Measurements from ENCODE around the gene TTLL6.
A peak's percentile ranks its signal among the peaks of the same experiment; 100 is the strongest.
"Not testable (repeated sequence)": the region's sequence is repeated elsewhere in the genome, so short reads cannot be mapped to it uniquely, and the experiment has no call there.

Gene TTLL6

DNA sequence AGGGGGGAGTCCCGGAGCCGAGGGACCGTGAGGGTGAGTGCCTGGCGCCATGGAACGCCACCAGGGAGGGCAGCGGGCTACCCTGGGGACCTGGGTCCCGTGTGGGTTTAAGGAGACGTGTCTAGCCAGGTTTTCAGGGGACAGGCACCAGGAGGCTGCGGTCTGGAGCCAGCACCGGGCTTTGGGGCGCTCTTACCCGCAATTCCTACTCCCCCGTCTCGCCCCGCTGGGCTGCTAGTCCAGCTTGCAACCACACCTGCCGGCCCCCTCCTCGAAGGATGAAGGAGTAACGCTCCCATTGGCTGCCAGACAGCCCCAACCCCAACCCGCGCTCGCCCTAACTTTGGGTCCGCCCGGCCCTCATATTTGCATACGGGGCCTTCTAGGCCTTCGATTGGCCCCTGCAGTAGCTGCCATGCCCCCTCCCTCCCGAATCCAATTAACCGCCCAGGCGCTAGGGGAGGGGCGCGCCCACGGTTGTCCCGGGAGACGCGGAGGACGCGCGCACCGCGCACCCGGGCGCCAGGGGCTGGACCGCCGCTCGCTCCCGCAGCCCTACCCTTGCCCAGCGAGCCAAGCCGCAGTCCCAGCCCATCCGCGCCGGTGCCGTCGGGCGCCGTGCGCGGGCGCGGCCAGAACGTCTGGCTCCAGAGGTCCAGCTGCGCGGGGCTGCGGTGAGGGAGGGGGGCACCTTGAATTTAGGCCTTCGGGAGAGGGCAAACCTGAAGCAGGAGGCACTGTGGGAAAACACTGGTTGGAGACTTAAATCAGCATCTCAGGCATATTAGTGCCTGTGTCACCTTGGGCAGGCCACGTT is at the start of gene TTLL6:
Gene TTLL6, minus strand, starts transcription at position 456 of the 817 bp plus-strand sequence. Its CDS starts 157 bp downstream, at position 299.
- peak; percentile 75 for DNase-seq

DNA sequence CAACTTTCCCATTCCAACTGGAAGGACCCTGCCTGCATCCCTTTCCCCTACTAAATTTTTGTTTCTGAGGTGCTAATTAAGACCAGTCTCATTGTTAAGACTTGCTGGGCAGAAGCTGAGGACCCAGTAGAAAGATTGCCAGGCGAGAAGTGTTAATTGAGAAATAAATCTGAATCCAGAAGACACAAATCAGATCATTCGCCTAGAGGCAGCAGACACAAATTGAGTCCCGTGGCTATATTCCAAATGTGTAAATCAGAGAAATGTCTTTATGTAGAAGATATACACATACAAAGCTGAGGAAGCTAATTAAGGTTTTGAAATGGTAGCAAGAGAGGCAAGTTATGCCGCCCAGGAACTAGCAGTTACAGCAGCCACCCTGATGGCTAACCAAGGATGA is 43.4 kb upstream of the TTLL6 start:
- no peak for DNase-seq

DNA sequence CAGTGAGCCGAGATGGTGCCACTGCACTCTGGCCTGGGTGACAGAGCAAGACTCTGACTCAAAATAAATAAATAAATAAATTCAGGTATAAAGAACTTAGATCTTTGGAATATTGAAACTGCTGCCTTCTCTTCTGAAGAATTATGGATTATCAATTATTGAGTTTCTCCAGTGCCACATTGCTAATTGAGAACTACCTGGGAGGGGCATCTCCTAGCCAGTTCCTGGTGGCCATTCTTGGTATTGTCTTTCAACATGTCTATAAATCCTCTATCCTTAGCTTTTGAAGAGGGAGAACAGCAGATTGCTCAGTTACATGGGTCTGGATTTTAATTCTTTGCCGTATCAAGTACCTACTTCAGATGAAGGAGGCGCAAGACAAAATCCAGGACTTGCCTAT is 43.0 kb upstream of the TTLL6 start:
- DNase-seq = no peak

DNA sequence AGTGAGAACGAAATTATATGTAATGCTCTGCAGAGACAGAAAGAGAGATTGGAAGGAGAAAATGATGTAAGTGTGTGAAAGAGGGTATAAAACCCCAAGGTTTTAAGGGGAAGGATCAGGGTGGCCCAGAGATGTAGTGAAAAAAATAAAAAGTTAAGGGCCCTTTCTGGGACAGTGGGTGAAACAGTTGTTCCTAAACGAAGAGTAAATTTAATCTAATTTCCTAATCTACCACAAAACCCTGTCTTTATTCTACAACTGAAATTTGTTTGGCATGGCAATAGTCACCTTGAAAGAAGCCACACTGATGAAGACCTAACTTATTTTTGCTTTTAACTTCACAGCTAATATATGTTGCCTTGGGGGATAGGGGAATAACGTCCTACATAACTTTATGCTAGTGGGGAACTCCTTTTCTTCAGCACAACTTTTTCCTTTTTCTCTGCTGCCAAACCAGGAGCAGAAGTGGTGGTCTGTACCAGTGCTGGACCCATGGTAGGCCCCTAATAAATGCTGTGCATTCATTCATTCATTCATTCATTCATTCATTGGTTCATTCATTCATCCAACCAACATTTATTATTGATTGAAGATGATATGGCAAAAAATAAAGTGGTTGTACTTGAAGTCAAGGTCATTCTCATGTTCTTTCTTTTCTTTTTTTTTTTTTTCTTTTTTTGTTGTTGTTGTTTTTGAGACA is 39.2 kb upstream of the TTLL6 start:
- no peak for DNase-seq

DNA sequence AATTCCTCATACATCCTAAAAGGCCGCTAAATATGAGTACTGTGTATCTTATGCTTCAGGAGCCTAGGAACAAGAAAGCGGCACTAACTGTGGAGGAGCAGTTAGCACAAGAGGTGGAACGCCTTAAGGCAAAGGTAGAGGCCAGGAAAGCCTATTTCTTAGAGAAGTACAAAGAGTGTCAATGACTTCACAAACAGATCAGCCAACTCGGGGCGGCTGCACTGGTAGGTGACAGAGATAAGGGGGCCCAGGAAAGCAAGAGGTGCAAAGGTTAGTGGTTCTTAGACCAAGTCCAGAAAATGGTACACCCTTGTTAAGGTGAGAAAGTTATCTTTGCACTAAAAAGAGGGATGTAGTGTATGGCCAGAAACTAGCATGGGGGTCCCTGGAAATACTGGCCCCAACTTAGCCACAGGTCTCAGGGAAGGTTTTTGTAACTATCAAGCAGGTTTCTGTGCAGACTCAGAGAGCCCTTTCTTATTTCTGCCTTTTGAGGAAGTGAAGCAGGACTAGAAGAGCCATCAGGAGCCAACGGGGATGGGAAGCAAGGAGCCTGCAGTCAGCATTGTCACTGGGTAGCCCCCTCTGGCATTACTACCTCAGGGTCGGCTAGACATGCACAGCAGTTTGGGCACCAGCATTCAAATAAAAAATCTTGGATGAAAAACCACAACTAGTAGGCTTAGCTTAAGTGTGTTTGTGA is 37.9 kb upstream of the TTLL6 start:
- DNase-seq = no peak

DNA sequence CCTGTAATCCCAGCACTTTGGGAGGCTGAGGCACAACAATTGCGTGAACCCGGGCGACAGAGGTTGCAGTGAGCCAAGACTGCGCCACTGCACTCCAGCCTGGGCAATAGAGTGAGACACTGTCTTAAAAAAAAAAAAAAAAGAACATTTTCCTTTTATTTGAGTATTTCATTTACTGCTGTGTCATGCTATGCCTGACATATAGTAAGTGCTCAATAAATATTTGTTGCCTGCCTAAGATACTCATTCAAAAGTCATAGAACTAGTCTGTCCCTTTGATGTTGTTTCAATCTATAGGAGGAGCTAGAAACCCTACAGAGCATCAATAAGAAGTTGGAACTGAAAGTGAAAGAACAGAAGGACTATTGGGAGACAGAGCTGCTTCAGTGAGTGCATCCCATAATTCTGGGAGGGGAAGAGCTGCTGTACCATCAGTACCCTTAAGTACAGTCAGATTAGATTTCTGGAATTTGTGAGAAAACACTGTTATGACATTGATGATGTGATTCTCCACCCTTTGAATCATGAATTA is 33.8 kb upstream of the TTLL6 start:
- DNase-seq = no peak

DNA sequence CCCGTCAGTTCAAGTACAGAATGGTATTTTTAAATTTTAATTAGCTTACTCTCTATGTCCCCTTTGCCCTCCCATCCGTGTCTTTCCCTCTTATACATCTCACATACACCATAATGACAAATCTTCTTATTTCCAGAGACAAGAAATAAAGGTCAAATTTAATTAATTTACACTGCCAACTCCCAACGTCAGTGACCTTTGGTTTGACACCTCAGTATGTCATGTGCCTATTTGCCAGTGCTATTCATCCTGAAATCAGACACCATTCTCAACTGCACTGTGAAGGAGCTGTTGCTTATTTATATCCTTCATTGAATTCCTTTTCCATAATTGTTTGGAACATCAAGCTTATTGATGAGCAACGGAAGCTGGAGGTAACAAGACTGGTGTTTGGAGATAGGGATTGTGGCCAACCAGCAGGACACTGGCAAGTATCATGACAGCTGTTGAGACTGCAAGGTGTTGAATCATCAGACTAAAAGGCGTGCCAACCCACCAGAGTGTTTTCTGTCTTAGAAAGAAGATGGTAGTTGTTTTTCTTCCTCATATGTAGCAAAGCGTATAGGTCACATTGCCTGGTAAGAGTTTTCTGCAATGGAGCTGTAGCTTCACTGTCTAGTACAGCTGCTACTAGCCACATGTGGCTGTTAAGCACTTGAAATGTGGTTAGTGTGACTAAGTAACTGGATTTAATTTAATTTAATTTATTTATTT is 26.3 kb upstream of the TTLL6 start:
- no peak for DNase-seq

DNA sequence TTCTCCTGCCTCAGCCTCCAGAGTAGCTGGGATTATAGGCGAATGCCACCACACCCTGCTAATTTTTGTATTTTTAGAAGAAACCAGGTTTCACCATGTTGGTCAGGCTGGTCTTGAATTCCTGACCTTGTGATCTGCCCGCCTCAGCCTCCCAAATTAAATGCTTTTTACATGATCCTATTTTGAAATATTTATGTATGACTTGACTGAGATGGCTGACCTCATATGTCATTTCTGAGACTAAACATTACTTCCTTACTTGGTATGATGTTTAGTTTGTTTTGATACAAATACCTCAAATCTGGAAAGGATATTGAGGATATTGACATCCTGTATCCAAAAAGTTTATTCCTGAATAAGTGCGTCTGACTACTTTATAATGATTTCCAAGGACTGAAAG is 25.7 kb upstream of the TTLL6 start:
- no peak for DNase-seq

DNA sequence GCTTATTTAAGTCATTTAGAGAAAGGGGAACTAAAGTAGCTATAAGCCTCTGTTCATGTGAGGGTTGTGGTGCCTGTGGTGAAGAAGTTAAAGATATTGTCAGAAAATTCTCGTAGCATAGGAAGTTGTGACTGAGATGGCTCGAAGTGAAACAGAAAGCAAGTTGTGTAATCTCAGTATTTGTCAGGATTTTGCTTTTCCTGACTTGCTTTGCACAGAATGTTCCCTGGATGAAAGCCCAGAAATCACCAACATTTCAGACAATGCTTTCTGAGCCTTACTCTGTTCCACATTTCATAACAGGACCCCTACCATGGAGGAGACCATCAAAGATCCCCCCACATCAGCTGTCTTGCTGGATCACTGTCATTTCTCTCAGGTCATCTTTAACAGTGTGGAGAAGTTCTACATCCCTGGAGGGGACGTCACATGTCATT is 24.4 kb upstream of the TTLL6 start:
- DNase-seq = peak; percentile 33

DNA sequence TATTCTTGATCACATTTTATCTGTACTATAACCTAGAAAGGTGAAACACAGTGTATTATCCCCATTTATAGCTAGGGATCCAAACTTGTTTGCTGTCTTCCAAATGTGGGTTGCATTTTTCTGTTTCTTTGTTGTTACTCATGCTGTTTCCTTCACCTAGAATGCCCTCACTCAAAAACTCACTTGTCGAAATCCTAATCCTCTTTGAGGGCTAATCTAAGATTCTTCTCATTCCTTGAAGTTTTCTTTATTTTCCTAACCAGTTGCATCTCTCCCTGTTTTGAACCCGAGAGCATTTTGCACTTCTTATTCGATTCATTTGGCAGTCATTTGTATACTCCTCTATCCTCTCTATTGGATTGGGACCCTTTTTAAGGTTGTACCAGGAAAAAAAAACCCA is 23.4 kb upstream of the TTLL6 start:
- no peak for DNase-seq

DNA sequence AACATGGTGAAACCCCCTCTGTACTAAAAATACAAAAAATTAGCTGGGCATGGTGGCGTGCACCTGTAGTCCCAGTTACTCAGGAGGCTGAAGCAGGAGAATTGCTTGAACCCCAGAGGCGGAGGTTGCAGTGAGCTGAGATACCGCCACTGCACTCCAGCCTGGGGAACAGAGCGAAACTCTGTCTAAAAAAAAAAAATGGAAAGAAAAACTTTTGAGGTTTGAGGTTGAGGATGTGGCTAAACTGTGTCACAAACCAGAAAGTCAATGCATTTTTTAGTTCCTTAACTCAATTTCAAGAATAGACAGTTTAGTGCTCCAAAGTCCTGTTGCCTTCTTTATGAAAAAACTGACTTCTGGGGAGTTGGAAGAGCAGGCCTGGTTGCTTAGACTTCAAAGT is 20.4 kb upstream of the TTLL6 start:
- not testable (repeated sequence) for DNase-seq

DNA sequence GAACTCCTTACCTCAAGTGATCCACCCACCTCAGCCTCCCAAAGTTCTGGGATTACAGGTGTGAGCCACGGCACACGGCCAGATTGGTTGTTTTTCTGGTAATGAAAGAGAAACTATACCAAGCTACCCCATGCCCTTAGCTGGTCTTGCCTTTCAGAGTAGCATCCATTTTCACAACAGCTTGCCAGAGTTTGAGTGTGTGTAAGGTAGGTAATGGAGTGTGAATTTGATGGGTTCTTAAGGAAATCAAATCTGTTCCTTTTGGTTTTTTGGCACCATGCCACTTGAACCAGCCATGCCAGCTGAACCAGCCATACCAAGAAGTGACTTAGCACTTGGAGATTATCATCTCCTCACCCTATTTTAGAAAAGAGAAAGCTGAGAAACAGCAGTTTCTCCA is 18.9 kb upstream of the TTLL6 start:
- DNase-seq = no peak

DNA sequence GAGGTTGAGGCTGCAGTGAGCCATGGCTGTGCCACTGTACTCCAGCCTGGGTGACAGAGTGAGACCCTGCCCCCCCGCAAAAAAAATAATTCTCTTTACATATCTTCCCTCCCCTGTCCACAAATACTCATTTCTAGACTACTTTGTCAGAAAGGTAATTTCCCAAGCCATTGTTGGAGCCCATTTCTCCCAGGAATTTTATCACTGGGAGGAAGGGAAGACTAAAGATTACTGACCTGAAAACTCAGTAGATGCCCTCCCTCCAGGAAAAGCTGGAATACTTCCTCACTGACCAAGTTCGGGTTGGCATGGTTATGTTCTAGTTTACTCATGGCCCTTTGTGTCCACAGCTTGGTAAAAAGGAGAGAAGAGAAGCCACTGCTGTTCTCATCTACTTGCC is 17.9 kb upstream of the TTLL6 start:
- DNase-seq = no peak

DNA sequence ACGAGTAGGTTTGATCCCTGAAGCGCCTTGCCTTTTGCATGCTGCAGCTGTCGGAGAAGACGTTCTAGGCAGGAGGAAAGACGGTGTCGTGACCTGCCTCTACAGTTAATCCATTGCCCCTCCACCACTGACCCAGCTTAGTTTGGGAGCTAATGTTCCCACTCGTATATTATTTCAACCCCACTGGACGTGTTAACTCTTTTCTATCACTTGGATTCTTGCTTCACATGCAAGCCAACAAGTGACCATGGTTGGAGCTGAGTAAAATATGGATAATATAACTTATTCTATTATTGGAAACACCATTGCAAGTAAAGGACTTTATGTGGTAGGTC is 14.5 kb upstream of the TTLL6 start:
- DNase-seq = no peak

DNA sequence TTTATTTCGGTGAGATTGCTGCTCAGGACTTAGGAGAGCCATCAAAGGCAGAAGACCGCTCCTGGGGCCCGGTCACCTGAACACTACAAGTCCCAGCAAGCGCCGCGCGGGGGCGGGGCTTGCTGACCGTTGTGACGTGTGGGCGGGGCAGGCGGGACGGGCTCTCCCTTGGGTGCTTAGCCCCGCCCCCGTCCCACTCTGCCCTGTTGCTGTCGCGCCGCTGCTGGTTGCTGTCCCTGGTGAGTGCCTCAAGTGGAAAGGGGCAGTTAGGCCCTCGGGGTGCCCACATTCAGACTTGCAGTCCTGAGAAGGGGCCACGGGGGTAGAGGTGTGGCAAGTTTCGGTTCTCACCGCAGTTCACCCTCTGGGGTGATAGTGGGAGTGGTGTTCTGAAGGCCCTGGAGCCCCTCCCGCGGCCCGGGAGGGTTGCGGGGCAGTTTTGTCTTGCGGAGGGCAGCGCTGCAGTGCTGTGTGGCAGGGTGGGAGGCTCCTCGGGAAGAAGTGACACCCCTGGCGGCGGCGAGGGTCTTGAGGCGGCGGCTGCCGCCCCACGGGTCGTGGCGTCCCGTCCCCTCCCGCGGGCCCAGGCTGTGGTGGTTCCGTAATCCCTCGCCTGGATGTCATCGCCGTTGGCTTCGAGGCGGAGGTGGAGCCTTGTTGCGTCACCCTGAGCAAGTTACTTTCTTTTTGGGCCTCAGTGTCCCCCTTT is 14.0 kb upstream of the TTLL6 start, which contains the start of gene CALCOCO2:
Gene CALCOCO2, plus strand, starts transcription at position 196 of the 709 bp plus-strand sequence. CDS start 10,673 bp downstream, outside the sequence.
- DNase-seq = peak; percentile 93

DNA sequence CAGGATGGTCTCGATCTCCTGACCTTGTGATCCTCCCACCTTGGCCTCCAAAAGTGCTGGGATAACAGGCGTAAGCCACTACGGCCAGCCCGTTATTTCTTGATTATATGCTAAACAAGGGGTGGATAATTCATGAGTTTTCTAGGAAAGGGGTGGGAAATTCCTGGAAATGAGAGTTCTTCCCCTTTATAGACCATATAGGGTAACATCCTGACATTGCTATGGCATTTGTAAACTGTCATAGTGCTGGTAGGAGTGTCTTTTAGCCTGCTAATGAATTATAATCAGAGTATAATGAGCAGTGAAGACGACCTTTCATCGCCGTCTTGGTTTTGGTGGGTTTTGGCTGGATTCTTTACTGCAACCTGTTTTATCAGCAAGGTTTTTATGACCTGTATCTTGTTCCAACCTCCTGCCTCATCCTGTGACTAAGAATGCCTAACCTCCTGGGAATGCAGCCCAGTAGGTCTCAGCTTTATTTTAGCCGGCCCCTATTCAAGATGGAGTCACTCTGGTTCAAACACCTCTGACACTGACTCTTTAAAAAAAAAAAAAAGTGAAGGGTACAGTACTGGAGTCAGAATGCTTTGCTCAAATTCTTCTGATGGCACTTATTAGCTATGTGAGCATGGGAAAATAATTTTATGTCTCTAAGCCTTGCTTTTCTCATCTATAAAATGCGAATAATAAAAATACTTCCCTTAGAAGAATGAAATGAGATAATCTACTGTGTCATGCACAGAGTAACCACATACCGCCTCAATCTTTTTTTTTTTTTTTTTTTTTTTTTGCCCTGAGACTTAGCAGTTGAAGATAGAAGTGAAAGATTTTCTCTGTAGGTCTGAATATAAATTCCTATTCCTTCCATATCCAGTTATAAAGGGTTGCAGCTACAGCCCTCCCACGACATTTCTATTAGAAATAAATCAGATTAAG is 8.7 kb upstream of the TTLL6 start:
- no peak for DNase-seq

DNA sequence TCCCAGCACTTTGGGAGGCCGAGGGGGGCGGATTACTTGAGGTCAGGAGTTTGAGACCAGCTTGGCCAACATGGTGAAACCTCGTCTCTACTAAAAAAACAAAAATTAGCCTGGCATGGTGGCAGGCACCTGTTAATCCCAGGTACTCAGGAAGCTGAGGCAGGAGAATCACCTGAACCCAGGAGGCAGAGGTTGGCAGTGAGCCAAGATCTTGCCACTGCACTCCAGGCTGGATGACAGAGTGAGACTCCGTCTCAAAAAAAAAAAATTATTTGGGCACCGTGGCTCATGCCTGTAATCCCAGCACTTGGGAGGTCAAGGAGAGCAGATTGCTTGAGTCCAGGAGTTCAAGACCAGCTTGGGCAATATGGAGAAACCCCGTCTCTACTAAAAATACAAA is 3.9 kb upstream of the TTLL6 start:
- DNase-seq = not testable (repeated sequence)

DNA sequence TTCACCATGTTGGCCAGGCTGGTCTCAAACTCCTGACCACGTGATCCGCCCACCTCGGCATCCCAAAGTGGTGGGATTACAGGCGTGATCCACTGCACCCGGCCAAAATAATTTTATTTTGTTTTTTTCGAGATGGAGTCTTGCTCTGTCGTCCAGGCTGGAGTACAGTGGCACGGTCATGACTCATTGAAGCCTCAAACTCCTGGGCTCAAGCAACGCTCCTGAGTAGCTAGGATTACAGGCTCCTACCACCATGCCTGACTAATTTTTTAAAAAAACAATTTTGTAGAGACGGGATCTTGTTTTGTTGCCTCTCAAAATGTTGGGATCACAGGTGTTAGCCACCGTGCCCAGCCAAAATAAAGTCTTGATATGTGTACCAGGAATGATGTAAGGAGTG is 2.4 kb upstream of the TTLL6 start:
- no peak for DNase-seq

DNA sequence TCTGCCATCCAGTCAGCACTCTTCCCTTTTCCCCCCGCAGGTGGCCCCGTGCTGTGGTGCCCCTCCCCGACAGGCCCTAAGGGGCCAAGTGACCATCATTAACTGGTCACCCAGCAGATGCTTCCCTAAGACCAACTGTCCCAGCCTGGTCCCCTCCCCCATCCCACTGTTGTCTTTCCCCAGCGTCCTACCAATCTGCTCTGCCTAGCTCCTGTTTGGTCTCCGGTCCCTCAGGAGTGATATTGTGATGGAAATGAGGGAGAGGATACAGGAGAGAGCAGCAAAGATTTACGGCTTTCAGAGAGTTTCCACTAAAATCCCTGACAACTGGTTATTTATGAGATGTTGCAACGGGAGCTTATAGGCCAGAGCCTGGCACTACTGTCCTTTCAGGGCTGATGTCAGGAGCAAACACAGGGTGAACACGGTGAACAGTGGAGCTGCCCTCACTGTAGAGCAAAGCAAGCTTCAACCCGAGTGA is 1.4 kb upstream of the TTLL6 start:
- no peak for DNase-seq

DNA sequence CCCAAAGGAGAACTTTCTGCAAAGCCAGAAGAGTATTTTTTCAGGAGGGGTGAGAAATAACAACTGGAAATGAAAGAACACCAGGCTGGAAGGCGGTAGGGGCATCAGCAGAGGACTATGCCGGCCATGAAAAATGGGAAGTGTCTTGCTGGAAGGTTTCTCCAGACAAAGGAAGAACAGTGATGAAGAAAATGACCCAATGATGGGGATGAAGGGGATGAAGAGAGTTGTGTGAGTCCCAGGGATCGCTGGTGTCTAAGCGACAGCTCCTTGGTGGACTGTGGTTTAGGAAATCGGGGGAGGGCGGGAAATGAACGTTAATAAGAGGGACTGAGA is 623 bp downstream of the TTLL6 start:
- DNase-seq = no peak

DNA sequence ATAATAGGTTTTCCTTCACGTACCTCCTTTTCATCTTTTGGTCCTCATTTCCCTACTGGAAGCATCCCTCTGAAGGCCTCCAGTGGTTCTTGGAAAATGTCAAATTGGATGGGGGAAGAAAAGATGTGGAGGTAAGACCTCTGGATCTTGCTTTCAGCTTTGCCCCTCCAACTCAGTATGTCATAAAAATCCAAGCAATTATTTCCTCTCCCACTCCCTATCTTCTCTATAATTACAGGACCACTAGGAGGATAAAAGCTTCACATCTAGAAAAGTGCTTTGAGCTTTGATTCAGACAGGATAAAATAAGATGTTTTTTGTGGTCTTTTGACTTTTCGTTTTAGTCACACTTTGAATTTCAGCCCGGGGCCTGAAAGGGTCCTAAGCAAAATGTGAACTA is 1.7 kb downstream of the TTLL6 start:
- no peak for DNase-seq

Measured in activated CD4-positive, alpha-beta T cell treated with anti-CD3 and anti-CD28 coated beads for 48 hours (primary cell).